GM04504 (cell line): Measurements from ENCODE around the gene CHFR.
"Not testable (repeated sequence)": the region's sequence is repeated elsewhere in the genome, so short reads cannot be mapped to it uniquely, and the experiment has no call there.

ENCODE experiments used
- DNase-seq: peaks from one replicate; pipeline ENCODE4 v3.0.0-alpha.2; 2012; ENCODE audit warnings: low read depth

CHFR gene

DNA sequence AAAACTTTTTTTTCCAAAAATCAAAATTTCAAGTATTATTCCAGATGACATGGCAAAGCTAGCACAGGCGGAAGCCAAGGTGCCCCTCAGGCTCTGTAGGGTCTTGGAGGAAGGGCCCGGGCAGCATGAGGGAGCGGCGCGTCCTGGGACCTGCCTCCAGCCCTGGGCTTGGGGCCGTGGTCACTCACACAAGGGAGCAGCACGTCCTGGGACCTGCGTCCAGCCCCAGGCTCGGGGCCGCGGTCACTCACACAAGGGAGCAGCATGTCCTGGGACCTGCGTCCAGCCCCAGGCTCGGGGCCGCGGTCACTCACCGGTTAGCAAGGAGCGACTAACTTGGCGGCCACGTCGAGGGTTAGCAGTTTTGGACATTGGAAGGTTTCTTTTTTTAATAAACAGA is 46.9 kb downstream of the CHFR start:
- no peak for DNase-seq

GRCh38 chr12:132839558-132840235 is 47.7 kb downstream of the CHFR start:
- DNase-seq: no peak

GRCh38 chr12:132838410-132839080 is 48.9 kb downstream of the CHFR start:
- no peak for DNase-seq

GRCh38 chr12:132837693-132838409 is 49.6 kb downstream of the CHFR start:
- no peak for DNase-seq

DNA sequence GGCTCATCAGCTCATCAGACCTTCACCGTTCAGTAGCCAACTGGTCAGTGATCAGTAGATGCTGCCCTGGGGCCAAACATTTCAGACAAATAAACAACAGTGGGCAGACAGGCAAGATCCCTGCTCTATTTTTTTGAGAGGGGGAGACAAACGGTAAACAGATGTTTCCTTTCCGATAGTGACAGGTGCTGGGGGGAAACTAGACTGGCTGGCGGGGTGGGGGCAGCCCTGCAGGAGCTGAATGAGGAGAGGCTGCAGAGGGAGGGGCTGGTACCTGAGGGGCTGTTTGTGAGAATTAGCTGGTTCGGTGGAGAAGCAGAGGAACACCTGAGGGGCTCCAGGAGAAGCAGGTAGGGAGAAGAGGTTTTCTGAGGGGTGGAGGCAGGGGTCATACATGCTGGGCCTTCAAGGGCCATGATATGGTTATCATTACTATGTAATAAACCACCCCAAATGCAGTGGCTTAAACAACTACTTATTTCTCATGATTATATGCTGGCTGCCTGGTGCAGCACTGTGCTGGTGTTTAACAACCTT is 50.5 kb downstream of the CHFR start:
- DNase-seq: no peak

DNA sequence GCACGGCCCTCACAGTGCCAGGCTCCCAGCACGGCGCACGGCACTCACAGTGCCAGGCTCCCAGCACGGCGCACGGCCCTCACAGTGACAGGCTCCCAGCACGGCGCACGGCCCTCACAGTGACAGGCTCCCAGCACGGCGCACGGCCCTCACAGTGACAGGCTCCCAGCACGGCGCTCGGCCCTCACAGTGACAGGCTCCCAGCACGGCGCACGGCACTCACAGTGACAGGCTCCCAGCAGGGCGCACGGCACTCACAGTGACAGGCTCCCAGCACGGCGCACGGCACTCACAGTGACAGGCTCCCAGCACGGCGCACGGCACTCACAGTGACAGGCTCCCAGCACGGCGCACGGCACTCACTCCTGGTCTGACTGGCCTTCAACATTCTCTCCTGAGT is 51.2 kb downstream of the CHFR start:
- not testable (repeated sequence) for DNase-seq

GRCh38 chr12:132835076-132836025 is 52.1 kb downstream of the CHFR start:
- DNase-seq: no peak

GRCh38 chr12:132834181-132834711 is 53.2 kb downstream of the CHFR start:
- no peak for DNase-seq

- DNase-seq: no peak
These were observed 54.1 kb downstream of the CHFR start for GRCh38 chr12:132833341-132833740.

- DNase-seq: no peak
These were observed 55.6 kb downstream of the CHFR start for GRCh38 chr12:132831771-132832170.

GRCh38 chr12:132828706-132829534 is 58.5 kb downstream of the CHFR start, which contains the start of gene GOLGA3:
Gene GOLGA3 (minus strand): TSS chr12:132828869. CDS start chr12:132822128, 6,741 bp downstream.
- peak; percentile 87 for DNase-seq

DNA sequence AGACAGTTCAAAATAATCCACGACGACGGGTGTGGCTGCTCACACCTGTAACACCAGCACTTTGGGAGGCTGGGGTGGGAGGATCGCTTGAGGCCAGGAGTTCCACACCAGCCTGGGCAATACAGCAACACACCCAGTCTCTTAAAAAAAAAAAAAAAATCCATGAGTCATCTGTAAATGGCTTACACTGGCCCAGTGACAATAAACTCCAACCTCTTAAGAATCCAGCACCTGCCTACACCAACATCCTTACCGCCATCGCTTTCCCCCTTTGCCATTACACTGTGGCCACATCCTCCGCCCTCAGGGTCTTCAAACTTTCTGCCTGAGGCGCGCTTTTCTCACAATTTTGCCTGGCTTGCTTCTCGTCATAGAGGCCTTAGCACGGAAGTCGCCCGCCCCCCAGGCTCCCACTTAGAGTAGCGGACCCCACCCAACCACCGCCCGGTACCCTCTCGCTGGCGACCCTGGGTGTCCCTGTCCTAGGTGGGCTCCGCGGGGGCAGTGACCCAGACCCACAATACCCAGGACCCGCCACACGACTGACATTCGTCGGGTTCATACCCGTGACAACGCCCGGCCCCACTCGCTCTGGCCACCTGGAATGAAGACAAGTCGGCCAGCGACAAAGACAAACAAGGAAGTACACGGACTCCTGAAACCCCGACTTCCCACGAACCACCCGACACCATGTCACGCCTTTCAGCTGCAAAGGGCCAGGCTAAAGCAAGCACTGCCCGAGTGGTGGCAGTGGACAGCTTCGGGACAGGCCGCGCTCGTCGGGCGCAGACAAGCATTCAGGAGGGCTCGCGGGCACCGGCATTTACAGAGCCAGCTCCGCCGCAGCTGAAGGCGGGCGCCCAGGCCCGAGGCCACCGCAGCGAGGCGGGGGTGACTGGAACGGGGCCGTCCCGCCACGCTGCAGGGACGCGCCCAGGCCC is 59.4 kb downstream of the CHFR start:
- DNase-seq: peak; percentile 44

GRCh38 chr12:132825861-132826260 is 61.5 kb downstream of the CHFR start:
- no peak for DNase-seq

DNA sequence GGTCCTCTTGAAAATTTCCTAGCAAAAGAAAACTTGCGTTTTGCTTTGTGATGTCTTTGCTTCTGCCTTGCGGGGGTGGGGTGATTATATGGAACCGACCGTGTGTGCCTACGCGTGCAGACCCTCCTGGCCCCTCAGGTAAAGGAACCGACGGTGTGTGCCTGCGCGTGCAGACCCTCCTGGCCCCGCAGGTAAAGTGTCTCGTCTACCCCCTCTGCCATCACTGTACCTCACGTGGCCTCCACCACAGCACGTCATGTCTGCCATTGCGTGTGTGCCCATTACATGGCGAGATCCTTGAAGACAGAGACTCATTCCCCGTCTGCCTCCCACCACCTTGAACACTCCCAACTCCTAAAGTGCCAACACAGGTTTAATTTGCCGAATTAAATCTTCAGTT is 62.3 kb downstream of the CHFR start:
- DNase-seq: no peak

DNA sequence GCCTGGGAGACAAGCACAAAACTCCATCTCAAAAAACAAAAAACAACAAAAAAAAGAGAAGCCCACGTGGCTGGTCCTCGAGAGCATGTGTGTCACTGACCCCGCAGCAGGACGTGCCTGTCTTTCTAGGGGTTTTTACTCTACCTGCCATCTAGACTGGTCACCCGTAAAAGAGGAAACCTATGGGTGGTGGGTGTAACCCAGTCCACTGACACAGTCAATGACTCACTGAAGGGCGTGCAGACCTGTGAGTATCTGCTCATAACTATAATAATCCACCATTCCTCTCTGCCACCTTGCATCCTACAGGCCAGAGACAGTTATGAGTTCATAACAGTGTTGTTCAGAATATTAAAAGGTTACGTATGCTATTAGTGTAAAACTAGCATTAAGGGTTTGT is 63.4 kb downstream of the CHFR start:
- DNase-seq: no peak

DNA sequence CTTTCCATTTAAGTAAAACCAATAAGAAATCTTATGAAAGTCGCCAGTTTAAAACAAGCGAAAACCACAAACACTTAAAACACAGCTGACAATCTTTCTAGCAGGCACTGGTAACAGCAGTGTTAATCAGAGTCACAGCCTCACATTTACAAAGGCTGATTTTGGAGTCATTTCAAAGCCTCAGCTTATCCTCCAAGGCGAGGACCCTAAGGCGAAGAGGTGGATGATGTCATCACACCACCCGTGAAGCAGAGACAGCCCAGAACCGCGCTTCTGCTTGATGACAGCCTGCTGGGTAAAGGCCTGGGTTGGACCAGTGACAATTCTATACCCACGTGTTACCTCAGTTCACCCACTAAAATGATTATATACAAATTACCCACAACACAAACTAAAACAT is 68.8 kb downstream of the CHFR start:
- DNase-seq: no peak

- no peak for DNase-seq
These were observed 73.2 kb downstream of the CHFR start for GRCh38 chr12:132814232-132814631.

DNA sequence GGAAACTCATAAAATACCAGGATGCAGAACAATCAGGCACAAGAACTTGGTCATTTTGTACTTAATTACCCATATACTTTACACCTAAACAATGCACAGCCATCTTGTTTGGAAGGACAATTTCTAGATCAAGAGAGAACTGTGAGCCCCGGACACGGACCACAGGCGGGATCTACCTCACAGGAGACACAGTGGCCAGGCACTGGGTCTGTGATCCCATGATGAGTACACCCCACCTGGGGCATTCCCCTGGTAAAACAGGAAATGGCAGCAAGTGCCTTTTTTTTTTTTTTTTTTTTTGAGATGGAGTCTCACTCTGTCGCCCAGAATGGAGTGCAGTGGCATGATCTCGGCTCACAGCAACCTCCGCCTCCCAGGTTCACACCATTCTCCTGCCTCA is 74.0 kb downstream of the CHFR start:
- no peak for DNase-seq

GRCh38 chr12:132812631-132813305 is 74.6 kb downstream of the CHFR start:
- DNase-seq: peak; percentile 1
